Loucy (cell line): Measurements from ENCODE around the gene PHACTR3.

Source experiments
- EZH2phosphoT487 ChIP-seq: fragments of 200-600 bp; IDR thresholded peaks from 2 replicates; pipeline ENCODE4 v1.6.1; 2018; ENCODE audit warnings: antibody characterized with exemption, mild to moderate bottlenecking, moderate library complexity, borderline replicate concordance
- TF ChIP-seq, protein P1 (sequence below): fragments of 200-600 bp; sonication (generic); conservative IDR thresholded peaks from 2 replicates; pipeline ENCODE4 v1.5.1; 2014; ENCODE audit warnings: mild to moderate bottlenecking, antibody characterized with exemption, low read length

DNA sequence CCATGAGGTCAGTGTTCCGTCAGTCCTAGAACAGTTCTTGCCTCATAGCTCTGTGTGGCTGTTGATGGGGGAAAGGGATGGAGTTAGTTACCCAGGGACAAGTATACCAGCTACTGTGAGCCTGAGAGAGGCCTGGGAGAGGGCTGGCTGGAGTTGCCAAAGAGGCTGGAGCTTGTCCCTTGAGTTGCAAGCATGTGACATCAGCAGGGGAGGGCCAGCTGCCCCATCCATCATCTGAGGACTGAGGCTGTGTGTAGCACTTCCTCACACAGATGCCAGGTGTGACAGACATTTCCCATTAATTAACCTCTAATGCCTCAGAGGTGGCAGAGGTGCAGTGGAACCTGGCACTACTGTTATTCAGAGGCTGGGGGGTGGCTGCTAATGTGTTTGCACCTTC, 131.6 kb downstream of the PHACTR3 start:
- TF ChIP-seq, protein P1, sequence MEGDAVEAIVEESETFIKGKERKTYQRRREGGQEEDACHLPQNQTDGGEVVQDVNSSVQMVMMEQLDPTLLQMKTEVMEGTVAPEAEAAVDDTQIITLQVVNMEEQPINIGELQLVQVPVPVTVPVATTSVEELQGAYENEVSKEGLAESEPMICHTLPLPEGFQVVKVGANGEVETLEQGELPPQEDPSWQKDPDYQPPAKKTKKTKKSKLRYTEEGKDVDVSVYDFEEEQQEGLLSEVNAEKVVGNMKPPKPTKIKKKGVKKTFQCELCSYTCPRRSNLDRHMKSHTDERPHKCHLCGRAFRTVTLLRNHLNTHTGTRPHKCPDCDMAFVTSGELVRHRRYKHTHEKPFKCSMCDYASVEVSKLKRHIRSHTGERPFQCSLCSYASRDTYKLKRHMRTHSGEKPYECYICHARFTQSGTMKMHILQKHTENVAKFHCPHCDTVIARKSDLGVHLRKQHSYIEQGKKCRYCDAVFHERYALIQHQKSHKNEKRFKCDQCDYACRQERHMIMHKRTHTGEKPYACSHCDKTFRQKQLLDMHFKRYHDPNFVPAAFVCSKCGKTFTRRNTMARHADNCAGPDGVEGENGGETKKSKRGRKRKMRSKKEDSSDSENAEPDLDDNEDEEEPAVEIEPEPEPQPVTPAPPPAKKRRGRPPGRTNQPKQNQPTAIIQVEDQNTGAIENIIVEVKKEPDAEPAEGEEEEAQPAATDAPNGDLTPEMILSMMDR, result no peak
- TF ChIP-seq EZH2phosphoT487, result no peak
